ENCODE measurements around the gene ETV4.

The ETV4 gene
- total RNA-seq = 0 to 0.68 (median 0.23) reads per million in 18 experiments

GRCh38 chr17:43546319-43547188, at the start of gene ETV4:
ETV4 (minus strand) TSS chr17:43546340; CDS start chr17:43545617, 723 bp downstream.
- DNase-seq = peak; percentile 91 to 93

GRCh38 chr17:43595466-43595865, 49.3 kb upstream of the ETV4 start:
- no peak for DNase-seq

GRCh38 chr17:43591779-43592562, 45.8 kb upstream of the ETV4 start:
- DNase-seq = no peak

- DNase-seq = no peak
Observed at GRCh38 chr17:43591001-43591400, 44.9 kb upstream of the ETV4 start.

GRCh38 chr17:43588664-43589435, 42.7 kb upstream of the ETV4 start:
- DNase-seq = no peak

- DNase-seq = peak in 1 of 2 donors; percentile 3
Observed at GRCh38 chr17:43588121-43588520, 42.0 kb upstream of the ETV4 start.

- peak; percentile 24 to 32 for DNase-seq
Observed at GRCh38 chr17:43587647-43588046, 41.5 kb upstream of the ETV4 start.

GRCh38 chr17:43584666-43585102, 38.5 kb upstream of the ETV4 start:
- no peak for DNase-seq

- DNase-seq = no peak
Observed at GRCh38 chr17:43583332-43583731, 37.2 kb upstream of the ETV4 start.

GRCh38 chr17:43581613-43582012, 35.5 kb upstream of the ETV4 start:
- no peak for DNase-seq

- no peak for DNase-seq
Observed at GRCh38 chr17:43581130-43581529, 35.0 kb upstream of the ETV4 start.

- no peak for DNase-seq
Observed at GRCh38 chr17:43579566-43580140, 33.5 kb upstream of the ETV4 start.

- no peak for DNase-seq
Observed at GRCh38 chr17:43578699-43579565, 32.8 kb upstream of the ETV4 start.

GRCh38 chr17:43578404-43578698, 32.2 kb upstream of the ETV4 start:
- no peak for DNase-seq

- DNase-seq = no peak
Observed at GRCh38 chr17:43577664-43578403, 31.7 kb upstream of the ETV4 start.

- peak; percentile 71 to 73 for DNase-seq
Observed at GRCh38 chr17:43576563-43577229, 30.6 kb upstream of the ETV4 start.

GRCh38 chr17:43574896-43575525, 28.9 kb upstream of the ETV4 start:
- no peak for DNase-seq

- no peak for DNase-seq
Observed at GRCh38 chr17:43574348-43574747, 28.2 kb upstream of the ETV4 start.

GRCh38 chr17:43573579-43574321, 27.6 kb upstream of the ETV4 start:
- no peak for DNase-seq

All from inflammatory macrophage (primary cell).